GM21447 (cell line): Measurements from ENCODE around the gene TLE6.
"Not testable (repeated sequence)": the region's sequence is repeated elsewhere in the genome, so short reads cannot be mapped to it uniquely, and the experiment has no call there.

Experiments
- ATAC-seq: cut with Tn5 transposase; IDR thresholded peaks from one replicate; pipeline ENCODE4 v1.9.1; 2021; ENCODE audit not compliant: unreplicated experiment

The TLE6 gene

DNA sequence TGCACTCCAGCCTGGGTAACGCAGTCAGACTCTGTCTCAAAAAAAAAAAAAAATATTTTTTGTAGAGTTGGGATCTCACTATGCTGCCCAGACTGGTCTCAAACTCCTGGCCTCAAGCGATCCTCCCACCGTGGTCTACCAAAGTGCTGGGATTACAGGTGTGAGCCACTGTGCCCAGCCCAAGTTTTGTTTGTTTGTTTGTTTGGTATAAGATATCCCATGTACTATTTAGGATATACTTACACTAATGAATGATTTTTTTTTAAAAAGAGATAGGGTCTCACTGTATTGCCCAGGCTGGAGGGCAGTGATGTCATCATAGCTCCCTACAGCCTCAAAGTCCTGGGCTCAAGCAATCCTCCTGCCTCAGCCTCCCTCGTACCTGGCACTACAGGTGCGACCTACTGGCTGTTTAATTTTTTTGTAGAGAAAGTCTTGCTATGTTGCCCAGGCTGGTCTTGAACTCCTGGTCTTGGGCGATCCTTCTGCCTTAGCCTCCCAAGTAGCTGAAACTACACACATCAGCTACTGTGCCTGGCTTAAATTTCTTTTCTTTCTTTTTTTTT is 24.0 kb downstream of the TLE6 start:
- no peak for ATAC-seq

DNA sequence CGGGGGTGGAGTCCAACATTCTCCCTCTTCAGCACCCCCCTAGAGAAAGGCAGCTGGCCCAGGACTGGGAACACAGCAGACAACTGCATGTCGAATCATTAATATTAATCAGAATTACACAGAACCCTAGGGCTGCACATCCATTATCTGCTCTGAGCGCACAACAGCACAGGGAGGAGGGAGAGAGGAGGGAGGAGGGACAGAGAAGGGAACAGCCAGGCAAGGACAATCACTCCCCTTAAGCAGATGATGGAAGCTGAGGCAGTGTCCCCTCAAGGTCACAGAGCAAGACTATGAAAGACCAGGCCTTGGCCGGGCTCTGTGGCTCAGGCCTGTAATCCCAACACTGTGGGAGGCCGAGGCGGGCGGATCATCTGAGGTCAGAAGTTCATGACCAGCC is 25.7 kb downstream of the TLE6 start:
- ATAC-seq = no peak

DNA sequence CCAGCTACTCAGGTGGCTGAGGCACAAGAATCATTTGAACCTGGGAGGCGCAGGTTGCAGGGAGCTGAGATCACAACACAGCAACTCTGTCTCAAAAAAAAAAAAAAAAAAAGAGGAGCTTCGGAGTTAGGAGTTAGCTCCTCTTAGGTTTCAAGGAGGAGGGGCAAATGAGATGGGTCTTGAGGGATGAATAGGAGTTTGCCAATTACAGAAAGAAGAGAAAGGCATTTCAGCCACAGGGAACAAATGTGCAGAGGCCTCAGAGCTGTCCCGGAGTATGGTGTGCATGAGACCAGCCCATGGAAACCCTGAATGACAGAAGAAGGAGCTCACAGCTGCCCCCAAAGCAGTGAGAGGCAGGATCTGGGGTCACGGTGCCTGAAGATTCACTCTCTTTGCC is 27.2 kb downstream of the TLE6 start:
- ATAC-seq = no peak

DNA sequence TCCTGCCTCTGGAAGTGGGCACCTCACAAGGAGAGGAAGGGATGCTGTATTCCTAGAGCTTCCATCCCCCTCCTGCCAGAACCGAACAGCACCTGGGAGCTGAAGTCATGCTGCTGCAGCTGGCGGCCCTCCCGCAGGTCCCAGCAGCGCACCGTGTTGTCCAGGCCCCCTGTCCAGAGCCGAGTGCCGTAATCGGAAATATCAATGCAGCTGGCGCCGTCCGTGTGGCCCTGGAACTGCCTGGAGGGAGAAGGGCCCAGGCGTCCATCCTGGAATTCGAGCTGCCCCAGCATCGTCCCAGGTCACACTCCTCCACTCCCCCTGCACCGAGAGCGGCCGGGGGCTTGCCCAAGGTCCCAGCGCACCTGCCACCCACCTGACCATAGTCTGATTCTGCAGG is 28.0 kb downstream of the TLE6 start:
- no peak for ATAC-seq

DNA sequence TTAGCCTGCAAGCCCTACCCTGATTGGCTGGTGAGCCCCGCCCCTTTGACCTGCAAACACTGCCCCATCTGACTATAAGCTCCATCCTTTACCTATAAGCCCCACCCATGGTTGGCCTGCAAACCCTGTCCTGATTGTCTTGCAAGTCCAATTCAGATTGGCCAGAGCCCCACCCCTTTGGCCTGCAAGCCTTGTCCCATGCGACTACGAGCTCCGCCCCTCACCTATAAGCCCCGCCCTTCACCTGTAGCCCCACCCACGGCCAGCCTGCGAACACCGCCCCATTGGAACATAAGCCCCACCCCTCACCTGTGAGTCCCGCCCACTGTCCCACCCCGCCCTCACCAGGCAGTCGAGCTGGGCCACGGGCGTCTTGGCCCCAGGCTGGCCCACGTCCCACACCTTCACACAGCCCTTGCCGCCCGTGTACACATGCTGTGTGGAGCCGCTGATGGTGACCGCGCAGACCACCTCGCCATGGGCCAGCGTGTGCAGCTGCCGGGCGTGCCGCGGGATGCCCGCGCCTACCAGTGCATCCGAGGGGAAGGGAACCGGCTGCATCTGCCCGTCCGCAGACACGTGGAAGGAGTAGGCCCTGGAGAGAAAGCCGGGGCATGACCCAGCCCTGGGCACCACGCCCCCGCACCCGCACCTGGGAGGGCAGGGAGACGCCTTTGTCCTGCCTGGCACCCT is 28.9 kb downstream of the TLE6 start:
- ATAC-seq = no peak

DNA sequence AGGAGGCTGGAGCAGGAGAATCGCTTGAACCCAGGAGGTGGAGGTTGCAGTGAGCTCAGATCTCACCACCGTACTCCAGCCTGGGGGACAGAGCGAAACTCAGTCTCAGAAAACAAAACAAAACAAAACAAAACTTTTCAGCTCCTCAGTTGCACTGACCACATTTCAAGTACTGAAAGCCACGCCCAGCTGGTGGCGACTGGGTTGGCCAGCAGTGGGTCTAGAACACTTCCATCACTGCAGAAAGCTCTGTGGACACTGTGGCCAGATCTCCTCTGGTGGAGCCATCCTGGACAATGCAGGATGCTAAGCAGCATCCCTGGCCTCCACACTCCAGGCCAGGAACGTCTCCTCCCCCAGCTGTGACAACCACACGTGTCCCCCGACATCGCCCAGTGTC is 30.6 kb downstream of the TLE6 start:
- no peak for ATAC-seq

DNA sequence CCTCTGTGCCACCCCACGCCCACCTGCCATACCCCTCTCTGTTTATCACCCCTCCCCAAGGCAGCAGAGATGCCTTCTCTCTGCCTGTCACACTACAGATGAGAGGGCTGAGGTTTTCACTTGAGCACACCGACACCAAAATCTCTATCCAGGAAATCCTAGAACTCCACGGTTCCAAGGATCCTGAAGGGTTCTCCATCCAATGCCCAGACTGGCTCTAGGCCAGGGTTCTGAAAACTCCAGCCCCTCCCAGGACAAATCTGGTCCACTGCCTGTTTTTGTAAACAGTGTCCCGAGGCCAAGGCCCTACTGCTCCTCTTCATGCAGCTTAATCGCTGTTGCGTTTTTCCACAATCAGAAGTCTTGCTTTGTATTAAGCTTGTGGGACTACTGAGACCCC is 31.6 kb downstream of the TLE6 start:
- ATAC-seq = no peak

DNA sequence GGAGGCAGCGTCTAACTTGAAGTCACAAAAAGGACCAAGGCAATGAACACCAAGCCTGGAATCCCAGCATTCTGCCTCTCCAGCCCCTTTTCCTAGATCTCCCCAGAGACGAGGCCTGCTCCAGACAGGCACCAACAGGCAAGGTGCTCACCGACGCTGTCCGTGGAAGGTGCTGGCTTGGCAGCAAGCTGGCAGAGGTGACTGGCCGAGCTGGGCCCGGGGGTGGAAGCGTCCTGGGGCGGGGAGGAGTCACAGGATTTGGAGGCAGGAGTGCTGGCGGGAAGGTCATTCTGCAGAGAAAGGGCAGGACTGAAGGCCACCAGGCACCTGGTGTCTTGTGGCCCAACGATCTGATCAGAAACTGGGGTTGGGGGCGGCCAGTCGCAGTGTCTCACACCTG is 33.5 kb downstream of the TLE6 start:
- ATAC-seq = no peak

DNA sequence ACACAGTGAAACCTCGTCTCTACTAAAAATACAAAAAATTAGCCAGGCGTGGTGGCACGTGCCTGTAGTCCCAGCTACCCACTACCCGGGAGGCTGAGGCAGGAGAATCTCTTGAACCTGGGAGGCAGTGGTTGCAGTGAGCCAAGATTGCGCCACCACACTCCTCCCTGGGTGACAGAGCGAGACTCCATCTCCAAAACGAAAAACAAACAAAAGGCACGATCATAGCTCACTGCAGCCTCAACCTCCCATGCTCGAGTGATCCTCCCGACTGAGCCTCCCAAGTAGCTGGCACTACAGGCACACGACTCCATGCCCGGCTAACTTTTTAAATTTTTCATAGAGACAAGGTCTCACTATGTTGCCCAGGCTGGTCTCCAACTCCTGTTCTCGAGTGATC is 34.7 kb downstream of the TLE6 start:
- ATAC-seq = not testable (repeated sequence)

DNA sequence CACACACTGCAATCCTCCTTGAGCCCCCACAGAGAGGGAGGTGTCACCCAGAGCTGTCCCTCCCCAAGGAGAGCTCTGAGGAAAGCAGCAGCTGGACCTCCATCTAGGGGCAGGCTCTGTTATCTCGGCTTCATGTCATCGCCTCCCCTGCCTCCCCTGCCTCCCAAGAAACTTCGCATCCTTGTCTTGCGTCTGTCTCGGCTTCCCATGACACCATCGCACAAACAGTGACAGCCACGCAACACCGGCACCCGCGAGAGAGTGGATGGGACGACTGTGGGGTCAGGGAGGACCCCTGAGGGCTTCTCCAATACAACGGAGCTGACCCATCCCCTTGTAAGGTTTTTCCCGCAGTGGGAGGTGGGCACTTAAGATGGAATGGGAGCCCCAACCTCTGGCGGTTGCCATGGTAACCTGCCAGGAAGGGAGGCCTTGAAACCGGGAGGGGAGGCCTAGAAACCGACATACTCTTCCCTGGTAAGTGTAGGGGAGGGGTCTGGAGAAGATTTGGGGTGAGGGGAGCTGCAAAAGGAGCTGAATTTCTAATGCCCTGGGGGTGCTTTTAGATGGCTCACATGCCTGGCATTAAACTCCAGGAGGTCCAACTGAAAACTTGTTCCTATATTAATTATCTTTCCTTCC is 35.4 kb downstream of the TLE6 start:
- no peak for ATAC-seq

DNA sequence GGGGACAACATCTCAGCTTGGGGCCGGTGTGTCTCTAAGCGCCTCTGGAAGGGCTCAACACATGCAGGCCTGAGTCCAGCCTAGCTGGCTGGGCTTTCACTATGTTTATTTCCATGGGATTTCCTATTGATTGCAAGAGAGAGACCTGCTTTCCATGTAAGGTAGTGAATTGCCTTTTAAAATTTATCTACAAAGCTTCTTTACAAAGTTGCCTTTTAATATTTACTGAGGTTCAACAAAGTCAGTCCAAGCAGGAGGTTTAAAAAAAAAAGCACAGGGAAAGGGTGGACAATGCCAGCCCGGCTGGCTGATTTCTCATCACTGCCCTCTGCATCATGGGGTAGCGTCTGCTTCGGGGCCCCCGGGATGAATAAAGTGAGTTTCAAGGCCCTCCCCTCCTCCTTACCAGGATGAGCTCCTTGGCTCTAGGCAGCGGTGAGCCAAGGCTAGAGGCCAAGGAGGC is 35.9 kb downstream of the TLE6 start:
- ATAC-seq = no peak

DNA sequence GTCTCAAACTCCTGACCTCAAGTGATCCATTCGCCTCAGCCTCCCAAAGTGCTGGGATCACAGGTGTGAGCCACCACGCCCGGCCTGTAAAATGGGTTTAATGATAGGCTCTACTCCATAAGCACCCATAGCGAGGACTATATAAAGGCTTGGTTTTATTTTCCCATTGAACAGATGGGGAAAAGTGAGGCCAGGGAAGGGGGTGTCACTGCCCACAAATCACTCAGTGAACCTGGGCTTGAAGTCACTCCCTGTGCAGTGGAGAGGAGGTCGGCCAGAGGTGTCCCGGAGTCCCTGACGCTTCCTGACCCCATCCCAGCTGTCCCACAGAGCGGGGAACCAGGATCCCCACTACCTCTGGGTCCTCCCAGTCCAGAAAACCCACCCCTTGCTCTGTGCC is 36.8 kb downstream of the TLE6 start:
- no peak for ATAC-seq

DNA sequence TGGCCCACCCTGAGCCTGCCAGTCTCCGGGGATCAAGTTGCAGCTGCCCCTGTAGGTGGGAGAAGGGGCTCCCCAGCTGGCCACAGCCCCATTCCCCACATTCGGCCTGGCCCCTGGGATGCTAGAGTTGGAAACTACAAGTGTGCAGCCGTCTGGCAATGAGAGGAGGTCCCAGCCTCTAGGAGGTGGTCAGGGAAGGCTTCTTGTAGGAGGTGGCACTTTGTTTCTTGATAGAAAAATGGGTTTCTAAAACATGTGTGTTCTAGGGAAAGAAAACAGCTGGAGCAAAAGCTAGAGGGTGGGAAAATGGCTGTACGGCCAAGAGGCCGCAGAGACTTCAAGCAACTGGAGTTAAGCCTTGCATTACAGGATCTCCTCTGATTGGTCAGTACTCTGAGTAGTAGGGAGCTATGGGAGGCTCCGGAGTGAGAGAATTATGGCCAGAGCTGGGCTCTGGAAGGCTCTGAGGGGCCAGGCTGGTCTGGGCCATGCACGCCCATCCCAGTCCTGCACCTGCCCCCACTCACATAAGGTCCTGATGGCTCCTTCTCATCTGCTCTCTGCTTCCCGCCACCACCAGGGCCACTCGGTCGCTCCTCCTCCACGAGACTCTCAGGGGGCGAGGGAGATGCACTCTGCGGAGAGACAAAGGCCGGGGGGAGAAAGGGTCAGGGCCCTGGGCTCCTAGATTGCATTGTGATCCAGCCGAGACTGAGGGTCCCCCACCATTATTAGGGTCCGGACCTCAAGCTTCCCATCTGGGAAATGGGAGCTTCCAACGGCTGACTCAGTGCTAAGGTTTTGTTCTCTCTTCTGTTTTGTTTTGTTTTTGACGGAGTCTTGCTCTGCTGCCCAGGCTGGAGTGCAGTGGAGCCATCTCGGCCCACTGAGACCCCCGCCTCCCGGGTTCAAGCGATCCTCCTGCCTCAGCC is 38.0 kb downstream of the TLE6 start:
- no peak for ATAC-seq

DNA sequence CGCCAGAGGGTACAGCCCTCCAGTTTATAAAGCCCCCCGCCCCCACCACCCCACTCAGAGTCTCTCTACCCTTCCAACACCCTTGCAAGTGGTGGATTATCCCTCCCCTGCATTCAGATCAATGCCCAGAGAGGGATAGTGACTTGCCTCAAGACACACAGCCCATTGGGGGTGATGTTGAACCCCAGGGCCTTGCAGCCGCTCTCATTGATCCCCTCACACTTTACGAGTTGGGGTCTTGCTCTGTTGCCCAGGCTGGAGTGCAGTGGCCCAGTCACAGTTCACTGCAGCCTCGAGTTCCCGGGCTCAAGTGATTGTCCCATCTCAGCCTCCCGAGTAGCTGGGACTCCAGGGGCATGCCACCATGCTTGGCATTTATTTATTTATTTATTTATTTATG is 40.6 kb downstream of the TLE6 start:
- no peak for ATAC-seq

DNA sequence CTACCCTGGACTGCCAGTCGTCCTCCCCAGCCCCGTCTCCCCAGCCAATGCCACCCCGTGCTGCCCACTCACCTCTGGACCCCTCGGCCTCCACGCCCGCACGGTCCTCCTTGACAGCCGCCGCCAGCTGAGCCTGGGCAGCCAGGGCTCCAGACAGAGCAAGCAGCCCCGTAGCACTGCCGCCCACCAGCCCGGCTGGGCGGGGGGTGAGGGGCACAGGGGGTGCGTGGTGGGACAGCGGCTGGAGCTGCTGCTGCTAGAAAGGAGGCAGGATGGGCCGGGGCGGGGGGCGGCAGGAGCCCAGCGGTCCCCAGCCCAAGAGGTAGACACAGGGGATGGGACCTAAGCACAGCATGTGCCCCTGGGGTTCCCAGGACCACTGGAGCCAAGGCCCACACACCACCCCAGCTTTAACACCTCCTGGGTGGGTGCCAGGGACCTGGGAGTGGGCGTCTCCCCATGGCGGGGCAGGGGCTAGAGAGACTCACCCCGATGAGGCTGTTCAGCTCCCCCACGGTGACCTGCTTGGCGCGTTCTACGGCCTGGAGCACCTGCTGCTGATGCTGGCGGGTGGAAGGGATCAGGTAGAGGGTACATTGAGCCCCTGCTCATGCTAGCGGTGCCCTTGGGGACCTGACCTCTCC is 42.0 kb downstream of the TLE6 start:
- no peak for ATAC-seq

DNA sequence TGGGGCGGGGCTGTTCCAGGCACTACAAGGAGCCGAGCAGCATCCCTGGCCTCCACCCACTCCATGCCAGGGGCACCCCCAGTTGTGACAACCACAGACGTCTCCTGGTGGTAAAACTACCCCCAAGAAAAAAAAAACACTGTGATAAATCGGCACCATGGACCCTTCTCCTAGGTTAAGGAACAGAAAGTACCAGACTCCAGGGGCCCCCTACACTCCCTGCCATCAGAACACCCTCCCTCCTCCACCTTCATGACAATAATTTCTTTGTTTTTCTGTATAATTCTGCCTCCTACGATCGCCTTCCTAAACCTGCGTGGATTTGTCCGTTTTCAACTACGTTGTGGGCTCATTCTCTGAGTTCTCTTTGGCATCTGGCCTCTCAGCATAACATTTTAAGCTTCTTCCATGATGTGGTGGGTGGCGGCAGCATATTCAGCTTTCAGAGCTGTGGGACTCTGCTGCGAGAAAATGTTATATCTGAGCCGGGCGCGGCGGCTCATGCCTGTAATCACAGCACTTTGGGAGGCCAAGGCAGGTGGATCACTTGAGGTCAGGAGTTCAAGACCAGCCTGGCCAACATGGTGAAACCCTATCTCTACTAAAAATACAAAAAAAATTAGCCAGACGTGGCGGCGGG is 43.1 kb downstream of the TLE6 start:
- ATAC-seq = no peak

DNA sequence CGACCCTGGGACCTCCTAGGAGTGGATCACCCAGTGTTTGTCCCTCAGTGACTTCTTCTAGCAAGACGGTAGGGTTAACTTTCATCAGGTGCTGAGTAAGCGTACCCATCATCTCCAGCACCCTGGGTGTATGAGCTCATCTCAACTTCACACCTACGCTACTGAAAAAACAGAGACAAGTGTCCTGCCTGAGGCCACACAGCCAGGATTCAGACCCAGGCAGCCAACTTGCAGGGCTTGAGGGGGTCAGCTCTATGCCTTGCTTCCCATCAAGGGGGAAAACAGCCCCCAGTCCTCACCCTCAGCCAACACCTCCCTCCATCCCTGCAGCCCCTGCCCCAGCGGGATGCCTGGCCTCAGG is 47.1 kb downstream of the TLE6 start:
- no peak for ATAC-seq

DNA sequence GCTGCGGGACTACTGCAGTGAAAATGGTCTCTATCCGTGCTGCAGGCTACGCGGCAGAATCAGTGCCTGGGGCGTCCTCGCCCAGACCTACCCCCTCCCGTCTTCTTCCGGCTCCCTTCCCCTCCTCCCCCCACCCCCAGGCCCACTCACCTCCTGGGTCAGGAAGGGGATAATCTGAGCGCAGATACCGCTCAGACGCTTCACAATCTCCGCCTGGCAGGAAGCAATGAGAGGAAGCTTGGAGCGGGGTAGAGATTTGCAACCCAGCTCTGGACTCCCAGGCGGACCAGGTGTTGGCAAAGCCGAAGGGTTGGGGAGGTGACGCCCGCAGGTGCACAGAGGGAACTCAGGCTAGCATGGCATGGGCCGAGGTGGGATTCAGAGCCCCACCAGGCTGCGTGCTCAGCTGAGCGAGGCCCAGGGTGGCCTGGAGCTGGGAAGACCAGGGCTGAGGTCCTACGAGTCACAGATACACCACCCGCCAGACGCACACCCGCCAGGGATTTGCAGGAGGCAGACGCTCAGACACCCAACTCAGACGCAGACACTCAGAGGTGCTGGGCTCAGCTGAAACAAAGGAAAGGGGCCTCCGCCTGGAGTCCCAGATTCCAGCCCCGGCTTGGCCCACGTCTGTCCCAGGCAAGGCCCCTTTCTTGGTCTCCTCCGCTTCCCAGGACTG is 47.6 kb downstream of the TLE6 start:
- no peak for ATAC-seq

DNA sequence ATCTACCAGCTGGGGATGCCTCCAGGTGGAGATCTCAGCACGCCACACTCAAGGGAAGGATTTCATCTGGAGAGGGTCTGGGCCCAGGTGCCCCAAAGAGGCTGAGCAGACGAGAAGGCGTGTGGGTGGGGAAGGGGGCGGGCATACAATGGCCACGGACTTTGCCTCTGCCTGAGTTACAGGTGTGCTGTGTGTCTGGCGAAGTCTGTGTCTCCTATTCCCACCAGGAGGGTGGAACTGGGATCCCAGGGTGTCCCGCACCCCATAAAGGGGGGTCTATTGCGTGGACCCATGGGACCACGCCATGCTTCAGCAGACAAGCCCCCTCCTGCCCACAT is 48.2 kb downstream of the TLE6 start:
- no peak for ATAC-seq

DNA sequence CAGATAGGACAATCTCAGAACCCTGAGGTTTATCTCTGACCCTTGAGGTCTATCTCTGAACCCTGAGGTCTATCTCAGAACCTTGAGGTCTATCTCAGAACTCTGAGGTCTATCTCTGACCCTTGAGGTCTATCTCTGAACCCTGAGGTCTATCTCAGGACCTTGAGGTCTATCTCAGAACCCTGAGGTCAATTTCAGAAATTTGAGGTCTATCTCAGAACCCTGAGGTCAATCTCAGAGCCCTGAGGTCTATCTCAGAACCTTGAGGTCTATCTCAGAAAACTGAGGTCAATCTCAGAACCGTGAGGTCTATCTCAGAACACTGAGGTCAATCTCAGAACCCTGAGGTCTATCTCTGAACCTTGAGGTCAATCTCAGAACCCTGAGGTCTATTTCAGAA is 49.4 kb downstream of the TLE6 start:
- no peak for ATAC-seq
